OCI-LY1 (cell line): ENCODE measurements around the gene SEC14L1.

ENCODE experiments used
- H2AFZ ChIP-seq: fragments of 200-600 bp; sonication (generic), shearing (Covaris generic); 2 replicates; pipeline ENCODE4 v1.6.0; 2014; ENCODE audit warnings: antibody characterized with exemption, mild to moderate bottlenecking, low read length
- H3F3A ChIP-seq: fragments of 200-600 bp; sonication (generic), shearing (Covaris generic); 2 replicates; pipeline ENCODE4 v1.6.0; 2014; ENCODE audit warnings: mild to moderate bottlenecking, antibody characterized with exemption, low read length, moderate library complexity; ENCODE audit not compliant: insufficient read depth
- H3K27ac ChIP-seq: fragments of 200-600 bp; sonication (generic); 2 replicates; pipeline ENCODE4 v1.5.1; 2014; ENCODE audit warnings: low read length, mixed run types, mild to moderate bottlenecking, low read depth; ENCODE audit not compliant: poor library complexity, severe bottlenecking
- H3K27me3 ChIP-seq: fragments of 200-600 bp; sonication (generic); 2 replicates; pipeline ENCODE4 v1.6.0; 2014; ENCODE audit warnings: antibody characterized with exemption, mild to moderate bottlenecking, low read length, moderate library complexity; ENCODE audit not compliant: insufficient read depth
- H3K36me3 ChIP-seq: fragments of 200-600 bp; sonication (generic); 2 replicates; pipeline ENCODE4 v1.6.1; 2014; ENCODE audit warnings: mild to moderate bottlenecking, antibody characterized with exemption, low read length, moderate library complexity, mixed read lengths; ENCODE audit not compliant: insufficient read depth
- H3K4me1 ChIP-seq: fragments of 200-600 bp; sonication (generic); 2 replicates; pipeline ENCODE4 v1.5.1; 2014; ENCODE audit warnings: mild to moderate bottlenecking, low read length, moderate library complexity; ENCODE audit not compliant: insufficient read depth, severe bottlenecking
- H3K4me2 ChIP-seq: fragments of 200-600 bp; sonication (generic), shearing (Covaris generic); 2 replicates; pipeline ENCODE4 v1.6.1; 2014; ENCODE audit warnings: low read length
- H3K4me3 ChIP-seq: fragments of 200-600 bp; sonication (generic); 2 replicates; pipeline ENCODE4 v1.5.1; 2014; ENCODE audit warnings: low read length, low read depth, mild to moderate bottlenecking, mixed read lengths; ENCODE audit not compliant: poor library complexity, severe bottlenecking
- H3K79me2 ChIP-seq: fragments of 200-600 bp; shearing (Covaris generic); 2 replicates; pipeline ENCODE4 v1.6.1; 2016; ENCODE audit warnings: mixed run types, low read length, mixed read lengths; ENCODE audit not compliant: insufficient read depth
- H3K9ac ChIP-seq: fragments of 200-600 bp; sonication (generic), shearing (Covaris generic); 2 replicates; pipeline ENCODE4 v1.6.1; 2014; ENCODE audit warnings: mild to moderate bottlenecking, low read length, mixed read lengths
- H3K9me2 ChIP-seq: fragments of 200-600 bp; sonication (generic), shearing (Covaris generic); 2 replicates; pipeline ENCODE4 v1.6.1; 2014; ENCODE audit warnings: low read depth, mild to moderate bottlenecking, low read length, mixed read lengths
- H3K9me3 ChIP-seq: fragments of 200-600 bp; shearing (Covaris generic); 2 replicates; pipeline ENCODE4 v1.6.1; 2014; ENCODE audit warnings: low read length, mixed read lengths
- H4K20me1 ChIP-seq: fragments of 200-600 bp; sonication (generic), shearing (Covaris generic); 2 replicates; pipeline ENCODE4 v1.6.0; 2016; ENCODE audit warnings: mild to moderate bottlenecking, low read length; ENCODE audit not compliant: insufficient read depth
- EZH2 ChIP-seq: fragments of 200-600 bp; sonication (generic), shearing (Covaris generic); IDR thresholded peaks from 2 replicates; pipeline ENCODE4 v1.8.0; 2017; ENCODE audit warnings: borderline replicate concordance, mixed run types, mild to moderate bottlenecking, antibody characterized with exemption, low read length, moderate library complexity, mixed read lengths
- TF ChIP-seq, protein P1 (sequence below): fragments of 200-600 bp; sonication (generic), shearing (Covaris generic); IDR thresholded peaks from 2 replicates; pipeline ENCODE4 v1.5.1; 2017; ENCODE audit warnings: mild to moderate bottlenecking, antibody characterized with exemption, low read length, moderate library complexity, mixed read lengths

The SEC14L1 gene

DNA sequence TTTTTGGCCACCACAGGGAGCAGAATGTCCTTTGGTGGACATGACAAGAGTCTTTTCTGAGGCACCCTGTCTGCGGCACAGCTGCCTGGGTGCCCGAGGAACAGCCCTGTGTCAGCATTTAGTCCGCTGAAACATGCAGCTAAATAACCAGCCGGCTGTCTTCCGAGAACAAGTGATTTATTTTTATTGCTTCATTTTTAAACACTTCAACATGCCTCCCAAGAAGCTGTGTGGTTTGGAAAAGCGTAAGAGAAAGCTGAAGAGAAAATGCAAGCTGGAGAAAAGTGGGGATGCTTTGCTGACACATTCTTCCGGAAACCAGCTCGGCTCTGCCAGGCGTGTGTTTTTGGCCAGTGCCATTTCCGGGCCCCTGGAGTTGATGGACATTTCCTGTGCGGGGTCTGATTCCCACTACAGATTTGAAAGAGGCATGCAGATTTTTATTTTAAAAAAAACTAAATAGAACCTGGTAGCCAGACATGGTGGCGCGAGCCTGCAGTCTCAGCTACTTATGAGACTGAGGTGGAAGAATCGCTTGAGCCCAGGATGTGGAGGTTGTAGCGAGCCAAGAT, 94.7 kb downstream of the SEC14L1 start:
- Histone ChIP-seq H4K20me1 (no peaks in the 10 kb centered on the region), H3K4me1 (peaks cover 27% of the 10 kb centered on the region), H3K36me3 (no peaks in the 10 kb centered on the region; the same call in 1 of the 2 replicates), H3K4me2 (peak overlapping the region; percentile 52), H3K9me2 (no peaks in the 10 kb centered on the region), H3K4me3 (peak overlapping the region; percentile 8), H3K9me3 (no peaks in the 10 kb centered on the region), H2AFZ (peak overlapping the region; percentile 4), H3K27me3 (no peaks in the 10 kb centered on the region; the same call in 1 of the 2 replicates), H3F3A (no peaks in the 10 kb centered on the region), H3K79me2 (no peaks in the 10 kb centered on the region), H3K27ac (peak overlapping the region; percentile 75), H3K9ac (peak overlapping the region; percentile 30)
- TF ChIP-seq, protein P1, sequence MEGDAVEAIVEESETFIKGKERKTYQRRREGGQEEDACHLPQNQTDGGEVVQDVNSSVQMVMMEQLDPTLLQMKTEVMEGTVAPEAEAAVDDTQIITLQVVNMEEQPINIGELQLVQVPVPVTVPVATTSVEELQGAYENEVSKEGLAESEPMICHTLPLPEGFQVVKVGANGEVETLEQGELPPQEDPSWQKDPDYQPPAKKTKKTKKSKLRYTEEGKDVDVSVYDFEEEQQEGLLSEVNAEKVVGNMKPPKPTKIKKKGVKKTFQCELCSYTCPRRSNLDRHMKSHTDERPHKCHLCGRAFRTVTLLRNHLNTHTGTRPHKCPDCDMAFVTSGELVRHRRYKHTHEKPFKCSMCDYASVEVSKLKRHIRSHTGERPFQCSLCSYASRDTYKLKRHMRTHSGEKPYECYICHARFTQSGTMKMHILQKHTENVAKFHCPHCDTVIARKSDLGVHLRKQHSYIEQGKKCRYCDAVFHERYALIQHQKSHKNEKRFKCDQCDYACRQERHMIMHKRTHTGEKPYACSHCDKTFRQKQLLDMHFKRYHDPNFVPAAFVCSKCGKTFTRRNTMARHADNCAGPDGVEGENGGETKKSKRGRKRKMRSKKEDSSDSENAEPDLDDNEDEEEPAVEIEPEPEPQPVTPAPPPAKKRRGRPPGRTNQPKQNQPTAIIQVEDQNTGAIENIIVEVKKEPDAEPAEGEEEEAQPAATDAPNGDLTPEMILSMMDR, result no peak
- TF ChIP-seq EZH2, result no peak

DNA sequence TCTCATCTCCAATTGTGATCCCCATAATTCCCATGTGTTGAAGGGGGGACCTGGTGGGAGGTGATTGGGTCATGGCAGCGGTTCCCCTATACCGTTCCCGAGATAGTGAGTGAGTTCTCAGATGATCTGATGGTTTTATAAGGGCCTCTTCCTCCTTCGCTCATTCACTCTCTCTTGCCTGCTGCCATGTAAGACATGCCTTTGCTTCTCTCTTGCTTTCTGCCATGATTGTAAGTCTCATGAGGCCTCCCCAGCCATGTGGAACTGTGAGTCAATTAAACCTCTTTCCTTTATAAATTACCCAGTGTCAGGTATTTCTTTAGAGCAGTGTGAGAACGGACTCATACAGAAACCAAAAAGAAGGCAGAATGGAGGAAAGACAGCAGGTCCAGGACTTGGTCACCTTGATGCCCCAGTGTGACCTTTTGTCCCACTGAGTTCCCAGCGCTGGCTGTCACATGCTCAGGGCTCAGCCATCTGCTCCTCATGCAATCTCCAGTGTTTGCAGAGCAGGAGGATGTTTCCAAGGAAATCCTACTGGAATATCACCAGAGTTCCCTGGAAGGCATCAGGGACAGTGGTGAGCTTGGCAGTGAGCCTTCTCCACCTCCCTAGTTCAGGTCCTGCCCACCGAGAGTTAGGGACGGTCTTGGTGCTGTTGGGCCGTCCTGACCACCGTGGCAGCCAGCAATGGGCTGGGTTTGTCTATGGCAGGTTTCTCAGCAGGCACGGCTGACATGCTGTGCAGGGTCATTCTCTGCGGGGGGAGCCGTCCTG, 96.7 kb downstream of the SEC14L1 start:
- Histone ChIP-seq H3K27me3 (no peaks in the 10 kb centered on the region; the same call in 1 of the 2 replicates), H3F3A (no peaks in the 10 kb centered on the region), H3K36me3 (no peaks in the 10 kb centered on the region; the same call in 1 of the 2 replicates), H3K4me3 (no peak overlapping the region), H3K79me2 (no peaks in the 10 kb centered on the region), H3K4me1 (peaks cover 33% of the 10 kb centered on the region), H3K27ac (no peak overlapping the region), H3K4me2 (no peak overlapping the region), H4K20me1 (no peaks in the 10 kb centered on the region), H3K9ac (no peak overlapping the region), H3K9me2 (no peaks in the 10 kb centered on the region), H3K9me3 (no peaks in the 10 kb centered on the region), H2AFZ (no peak overlapping the region)
- TF ChIP-seq EZH2, result no peak
- TF ChIP-seq, protein P1, result no peak

DNA sequence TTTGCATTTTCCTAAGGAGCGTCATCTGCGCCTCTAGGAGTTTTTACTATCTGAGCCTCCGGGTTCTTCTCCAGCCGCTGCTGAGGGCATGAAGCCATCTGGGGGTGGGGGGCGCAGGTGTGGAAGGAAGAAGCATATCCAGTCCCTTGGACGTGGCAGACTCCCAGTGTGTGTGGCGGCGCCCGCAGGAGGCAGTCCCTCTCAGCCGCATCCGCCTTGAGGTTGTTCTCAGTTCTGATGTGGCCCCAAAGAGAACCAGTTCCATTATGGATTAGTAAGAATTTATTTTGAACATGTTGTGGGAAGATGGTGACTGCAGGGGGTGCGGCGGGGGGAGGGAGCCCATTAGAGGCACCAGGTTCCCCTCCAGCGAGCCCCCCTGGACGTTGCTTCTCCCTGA, 100.2 kb downstream of the SEC14L1 start:
- H3K4me3 ChIP-seq, result no peak overlapping the region
- TF ChIP-seq, protein P1, result no peak
- no peak for TF ChIP-seq EZH2
- H4K20me1 ChIP-seq, result no peaks in the 10 kb centered on the region
- no peak overlapping the region for H3K27ac ChIP-seq
- H3K9me3 ChIP-seq, result no peaks in the 10 kb centered on the region
- no peaks in the 10 kb centered on the region for H3F3A ChIP-seq
- no peak overlapping the region for H2AFZ ChIP-seq
- peaks cover 16% of the 10 kb centered on the region for H3K4me1 ChIP-seq
- H3K4me2 ChIP-seq, result no peak overlapping the region
- no peaks in the 10 kb centered on the region; the same call in 1 of the 2 replicates for H3K36me3 ChIP-seq
- H3K9ac ChIP-seq, result no peak overlapping the region
- H3K79me2 ChIP-seq, result no peaks in the 10 kb centered on the region
- H3K9me2 ChIP-seq, result no peaks in the 10 kb centered on the region
- H3K27me3 ChIP-seq, result no peaks in the 10 kb centered on the region; the same call in 1 of the 2 replicates
